Medulla oblongata (tissue), 1 donor: Measurements from ENCODE around the gene MEP1A.
A peak's percentile ranks its signal among the peaks of the same experiment; 100 is the strongest.
"Not testable (repeated sequence)": the region's sequence is repeated elsewhere in the genome, so short reads cannot be mapped to it uniquely, and the experiment has no call there.

Experiments used
- DNase-seq: peaks from one replicate; pipeline ENCODE4 v3.0.0-alpha.2; 2015; ENCODE audit errors: extremely low spot score

The MEP1A gene, protein sequence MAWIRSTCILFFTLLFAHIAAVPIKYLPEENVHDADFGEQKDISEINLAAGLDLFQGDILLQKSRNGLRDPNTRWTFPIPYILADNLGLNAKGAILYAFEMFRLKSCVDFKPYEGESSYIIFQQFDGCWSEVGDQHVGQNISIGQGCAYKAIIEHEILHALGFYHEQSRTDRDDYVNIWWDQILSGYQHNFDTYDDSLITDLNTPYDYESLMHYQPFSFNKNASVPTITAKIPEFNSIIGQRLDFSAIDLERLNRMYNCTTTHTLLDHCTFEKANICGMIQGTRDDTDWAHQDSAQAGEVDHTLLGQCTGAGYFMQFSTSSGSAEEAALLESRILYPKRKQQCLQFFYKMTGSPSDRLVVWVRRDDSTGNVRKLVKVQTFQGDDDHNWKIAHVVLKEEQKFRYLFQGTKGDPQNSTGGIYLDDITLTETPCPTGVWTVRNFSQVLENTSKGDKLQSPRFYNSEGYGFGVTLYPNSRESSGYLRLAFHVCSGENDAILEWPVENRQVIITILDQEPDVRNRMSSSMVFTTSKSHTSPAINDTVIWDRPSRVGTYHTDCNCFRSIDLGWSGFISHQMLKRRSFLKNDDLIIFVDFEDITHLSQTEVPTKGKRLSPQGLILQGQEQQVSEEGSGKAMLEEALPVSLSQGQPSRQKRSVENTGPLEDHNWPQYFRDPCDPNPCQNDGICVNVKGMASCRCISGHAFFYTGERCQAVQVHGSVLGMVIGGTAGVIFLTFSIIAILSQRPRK

DNA sequence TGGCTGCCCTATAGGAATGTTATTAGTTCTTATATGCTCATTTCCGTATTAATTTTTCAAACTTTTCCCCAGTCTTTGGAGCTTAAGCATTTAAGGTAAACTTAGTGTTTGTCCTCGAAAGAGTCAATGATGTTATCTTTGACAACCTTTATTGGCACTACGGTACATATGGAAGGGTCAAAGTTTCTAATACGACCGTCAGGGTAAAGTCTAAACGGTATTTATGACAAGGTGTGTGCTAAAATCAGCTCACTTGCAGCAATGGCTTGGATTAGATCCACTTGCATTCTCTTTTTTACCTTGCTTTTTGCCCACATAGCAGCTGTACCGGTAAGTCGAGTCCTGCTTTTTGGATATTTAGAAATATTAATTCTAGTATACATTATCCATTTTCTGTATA, at the start of gene MEP1A:
Gene MEP1A, plus strand, starts transcription at position 252 of the 400 bp plus-strand sequence. Its CDS starts 10 bp downstream, at position 262.
- DNase-seq: no peak

DNA sequence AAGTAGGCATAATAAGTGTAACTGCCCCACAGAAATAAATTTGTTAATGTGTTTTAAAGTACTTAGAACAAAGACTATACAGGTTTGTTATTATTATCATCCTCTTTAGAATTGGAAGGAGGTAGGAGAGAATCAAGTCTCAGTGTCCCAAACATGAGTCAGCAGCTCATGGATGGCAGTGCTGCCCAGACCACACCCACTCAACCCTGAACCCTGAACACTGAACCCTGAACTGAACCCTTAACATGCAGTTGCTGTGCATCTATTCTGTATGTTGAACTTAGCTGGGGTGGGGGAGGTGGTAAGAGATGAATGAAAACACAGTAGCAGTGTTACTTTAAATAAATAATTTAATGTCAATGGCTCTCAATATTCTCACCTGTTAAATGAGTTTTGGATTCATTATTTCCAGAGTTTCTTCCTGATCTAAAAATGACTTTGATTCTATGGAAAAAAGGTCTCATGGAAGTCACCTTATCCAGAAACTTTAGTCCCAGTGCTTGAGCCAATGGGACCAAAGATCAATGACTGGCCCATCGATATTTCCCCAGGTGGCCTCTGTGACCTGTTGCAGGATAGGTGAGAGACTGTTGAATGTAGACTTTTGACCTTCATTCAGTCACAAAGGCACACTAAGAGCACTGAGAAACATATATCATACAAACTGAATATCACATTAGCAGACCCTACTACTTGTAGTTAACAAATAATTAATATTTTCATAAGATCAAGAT, 49.6 kb upstream of the MEP1A start:
- no peak for DNase-seq

DNA sequence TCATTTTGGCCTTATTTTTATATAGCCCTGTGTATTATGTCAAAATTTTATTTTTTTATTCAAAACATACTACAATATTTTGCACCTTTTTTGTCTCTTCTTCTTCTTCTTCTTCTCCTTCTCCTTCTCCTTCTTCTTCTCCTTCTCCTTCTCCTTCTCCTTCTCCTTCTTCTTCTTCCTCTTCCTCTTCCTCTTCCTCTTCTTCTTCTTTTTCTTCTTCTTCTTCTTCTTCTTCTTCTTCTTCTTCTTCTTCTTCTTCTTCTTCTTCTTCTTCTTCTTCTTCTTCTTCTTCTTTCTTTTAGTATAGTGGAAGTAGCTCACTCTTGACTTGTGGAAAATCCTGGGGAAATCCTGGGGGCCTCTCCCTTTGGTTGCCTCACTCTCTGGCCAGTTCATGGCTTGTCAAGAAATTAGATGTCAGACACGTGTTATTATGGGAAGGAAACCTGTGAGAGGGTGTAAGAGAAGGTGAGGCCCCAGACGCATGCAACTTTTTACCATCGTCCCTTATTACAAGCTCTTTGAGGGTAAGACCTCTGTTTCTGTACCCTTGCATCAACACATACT, 48.9 kb upstream of the MEP1A start:
- DNase-seq: not testable (repeated sequence)

DNA sequence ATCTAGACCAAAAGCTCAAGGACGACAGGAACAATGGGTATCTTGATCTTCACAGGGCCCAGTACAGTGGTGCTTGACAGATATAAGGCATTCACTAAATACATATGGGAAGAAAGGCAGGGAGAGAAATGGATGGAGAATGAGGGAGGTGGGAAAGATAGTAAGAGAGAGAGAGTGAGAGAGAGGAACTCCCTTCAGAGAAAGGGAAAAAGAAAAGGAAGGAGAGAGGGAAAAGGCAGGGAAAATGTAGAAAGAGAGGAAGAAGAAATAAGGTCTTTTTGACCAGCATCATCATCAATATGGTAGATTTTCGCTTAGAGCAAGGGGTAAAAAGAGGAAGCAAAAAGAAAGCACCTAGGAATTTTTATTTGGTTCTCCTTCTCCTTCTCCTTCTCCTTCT, 47.2 kb upstream of the MEP1A start:
- no peak for DNase-seq

DNA sequence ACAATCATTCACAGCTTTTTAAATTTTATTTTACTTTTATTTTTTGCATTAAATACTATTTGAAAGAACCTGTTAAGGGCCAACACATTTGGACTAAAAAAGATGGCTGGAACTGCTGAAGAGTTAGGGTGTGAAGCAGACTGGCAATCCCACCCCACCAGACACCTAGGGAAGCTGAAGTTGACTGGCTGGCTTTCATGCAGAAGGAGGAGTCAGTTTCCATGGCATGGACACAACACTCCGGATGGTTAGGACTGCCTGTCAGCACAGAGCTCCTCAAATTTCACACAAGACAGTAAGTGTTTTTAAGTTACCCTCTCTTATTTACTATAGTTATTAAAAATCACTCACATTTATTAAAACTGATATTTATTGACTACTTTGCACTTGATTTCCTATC, 46.5 kb upstream of the MEP1A start, which contains the start of gene ANKRD66:
Gene ANKRD66, plus strand, starts transcription at position 238 of the 400 bp plus-strand sequence. CDS start 5,016 bp downstream, outside the sequence.
- DNase-seq: no peak

DNA sequence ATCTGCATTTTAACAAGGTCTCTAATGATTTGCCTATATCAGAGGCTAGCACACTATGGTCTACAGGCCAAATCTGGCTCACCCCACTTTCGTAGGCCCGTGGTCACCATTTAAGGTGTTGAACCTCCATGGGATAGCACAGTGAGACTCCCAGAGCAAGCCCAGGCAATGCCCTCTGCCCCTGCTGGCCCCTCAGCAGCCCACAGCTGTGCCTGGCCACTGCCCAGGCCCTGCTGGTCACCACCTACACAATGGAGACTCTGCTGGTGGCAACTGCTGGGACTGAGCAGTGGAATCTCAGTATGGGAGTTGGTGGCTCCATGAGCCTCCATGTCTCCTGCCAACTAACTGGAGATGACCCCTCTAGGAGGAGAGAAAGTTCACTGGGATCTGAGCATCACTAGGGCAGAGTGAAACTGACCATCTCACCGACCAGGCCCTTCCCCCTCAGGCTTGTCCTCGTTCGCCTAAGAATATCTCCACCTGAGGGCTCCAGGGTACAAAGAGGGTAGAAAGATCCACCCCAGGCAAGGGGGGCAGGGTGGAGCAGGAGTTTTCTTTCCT, 44.2 kb upstream of the MEP1A start:
- DNase-seq: no peak

DNA sequence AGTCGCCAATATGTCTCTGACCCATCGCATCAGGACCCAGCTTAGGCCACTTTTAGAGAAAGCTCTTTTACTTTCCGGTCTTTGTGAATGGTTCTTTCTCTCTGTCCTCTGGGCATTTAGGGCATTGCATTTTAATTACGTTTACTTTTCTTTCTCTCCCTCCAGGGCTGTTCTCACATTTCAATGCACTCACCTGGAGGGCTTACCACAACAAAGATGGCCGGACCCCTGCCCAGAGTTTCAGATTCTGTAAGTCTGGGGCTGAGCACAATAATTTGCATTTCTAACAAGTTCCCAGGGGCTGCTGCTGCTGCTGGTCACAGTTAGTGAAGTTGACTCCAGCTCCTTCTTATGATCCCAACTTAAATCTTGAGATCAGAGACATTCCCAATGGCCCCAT, 43.5 kb upstream of the MEP1A start:
- DNase-seq: no peak

DNA sequence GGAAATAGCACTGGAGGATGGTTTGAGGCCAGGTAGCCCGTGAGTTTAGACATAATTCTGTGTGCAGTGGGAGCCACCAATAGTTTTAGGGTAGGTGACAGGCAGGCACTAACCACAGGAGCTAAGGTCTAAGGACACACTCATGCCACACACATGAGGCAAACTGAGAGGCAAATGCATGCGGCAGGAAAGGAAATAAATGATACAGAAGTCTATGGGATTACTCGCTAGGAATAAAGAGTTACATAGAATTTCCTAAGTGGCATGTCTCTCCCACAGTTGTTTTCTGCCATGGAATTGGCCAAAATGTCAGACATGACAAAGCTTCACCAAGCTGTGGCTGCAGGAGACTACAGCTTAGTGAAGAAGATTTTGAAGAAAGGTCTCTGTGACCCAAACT, 41.5 kb upstream of the MEP1A start:
- no peak for DNase-seq

DNA sequence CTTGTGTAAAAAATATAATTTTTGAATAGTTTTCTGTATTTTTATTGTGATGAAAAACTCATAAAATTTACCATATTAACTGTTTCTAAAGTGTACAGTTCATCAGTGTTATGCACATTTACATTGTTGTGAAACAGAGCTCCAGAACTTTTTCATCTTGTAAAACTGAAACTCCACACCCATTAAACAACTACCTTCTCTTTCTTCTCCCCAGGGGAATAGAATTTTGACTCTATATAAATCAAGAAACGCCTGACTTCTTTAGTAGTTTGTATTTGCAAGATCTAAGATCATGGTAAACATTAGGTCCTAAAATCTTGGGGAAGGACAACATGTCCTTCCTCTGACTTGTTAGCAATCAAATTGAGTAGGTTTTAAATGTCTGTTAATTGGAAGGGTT, 37.3 kb upstream of the MEP1A start:
- no peak for DNase-seq

DNA sequence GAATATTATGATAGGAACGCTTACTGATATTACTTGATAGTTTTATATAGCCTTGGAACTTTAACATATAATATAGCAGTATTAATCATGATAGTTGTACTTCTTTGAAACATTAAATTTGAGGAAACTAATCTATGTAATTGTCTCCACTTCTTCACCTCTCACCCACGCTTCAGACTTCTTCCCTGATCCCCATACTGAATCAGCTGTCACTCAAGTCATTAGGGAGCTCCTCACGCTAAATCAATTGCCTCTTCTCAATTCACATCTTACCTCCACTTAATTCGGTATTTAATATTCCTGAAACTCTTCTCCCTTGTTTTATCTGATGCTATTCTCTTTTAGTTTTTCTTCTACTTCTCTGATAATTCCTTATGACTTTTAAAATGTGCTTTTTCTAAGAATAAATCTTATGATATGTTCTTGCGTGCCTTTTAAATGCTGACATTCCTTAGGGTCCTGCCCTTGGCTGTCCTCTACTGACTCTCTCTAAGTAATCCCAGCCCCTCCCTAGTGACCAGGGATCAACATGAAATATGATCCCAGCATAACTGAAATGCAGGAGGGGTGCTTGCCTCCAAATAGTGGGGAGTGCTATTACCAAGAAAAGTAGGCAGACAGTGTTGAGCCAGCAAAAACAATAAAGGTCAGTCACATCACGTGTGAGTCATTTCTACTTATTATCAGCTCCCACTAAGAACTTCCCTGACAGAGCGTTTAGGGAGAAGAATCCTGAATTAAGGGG, 36.5 kb upstream of the MEP1A start:
- no peak for DNase-seq

DNA sequence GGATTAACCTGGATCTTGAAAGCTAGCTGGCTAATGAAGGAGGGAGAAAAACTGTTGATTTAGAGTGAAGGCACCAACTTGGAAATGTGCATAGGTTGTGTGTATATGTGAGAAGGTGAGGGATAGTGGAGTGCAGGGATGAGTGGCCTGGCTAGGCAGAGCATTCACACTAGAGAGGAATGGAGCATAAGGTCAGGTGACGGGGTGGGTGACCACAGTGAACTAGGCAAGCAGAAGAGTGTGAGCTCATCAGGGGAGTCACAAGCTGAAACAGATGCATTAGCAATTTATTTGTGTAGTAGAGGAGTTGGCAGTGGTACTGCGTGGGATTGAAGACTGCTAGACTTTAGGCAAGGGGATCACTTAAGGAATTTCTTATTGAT, 36.0 kb upstream of the MEP1A start:
- DNase-seq: no peak

DNA sequence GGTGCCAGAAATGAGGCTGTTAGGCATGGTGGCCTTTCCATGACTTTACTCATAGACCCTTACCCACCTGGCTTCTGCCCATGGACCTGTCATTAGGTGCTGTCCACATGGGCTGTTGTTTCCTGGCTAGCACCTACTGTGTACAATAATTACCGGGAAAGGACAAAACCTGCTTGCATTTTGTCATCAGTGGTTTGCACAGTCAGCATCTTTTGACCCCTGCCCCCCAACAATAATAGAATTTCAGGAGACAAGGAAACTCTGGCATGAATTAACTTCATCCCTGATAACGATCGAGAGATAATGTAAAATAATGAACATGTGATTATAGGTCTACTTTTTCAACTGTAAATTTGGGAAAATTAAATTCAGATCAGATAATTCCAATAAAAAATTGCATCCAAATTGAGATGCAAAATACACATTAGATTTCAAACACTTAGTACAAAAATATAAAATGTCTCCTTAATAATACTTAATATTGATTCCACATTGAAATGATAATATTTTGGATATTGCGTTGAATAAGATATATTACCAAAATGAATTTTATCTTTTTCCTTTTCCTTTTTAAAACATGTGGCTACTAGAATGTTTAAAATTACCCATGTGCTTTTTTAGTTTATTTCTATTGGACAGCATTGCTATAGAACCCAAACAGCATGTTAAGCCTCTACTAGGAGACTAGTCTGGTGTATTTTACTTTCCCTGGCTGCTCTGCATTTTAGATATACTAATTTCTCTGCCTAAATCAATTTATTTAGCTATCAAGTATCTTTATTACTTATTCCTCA, 34.0 kb upstream of the MEP1A start:
- DNase-seq: no peak

DNA sequence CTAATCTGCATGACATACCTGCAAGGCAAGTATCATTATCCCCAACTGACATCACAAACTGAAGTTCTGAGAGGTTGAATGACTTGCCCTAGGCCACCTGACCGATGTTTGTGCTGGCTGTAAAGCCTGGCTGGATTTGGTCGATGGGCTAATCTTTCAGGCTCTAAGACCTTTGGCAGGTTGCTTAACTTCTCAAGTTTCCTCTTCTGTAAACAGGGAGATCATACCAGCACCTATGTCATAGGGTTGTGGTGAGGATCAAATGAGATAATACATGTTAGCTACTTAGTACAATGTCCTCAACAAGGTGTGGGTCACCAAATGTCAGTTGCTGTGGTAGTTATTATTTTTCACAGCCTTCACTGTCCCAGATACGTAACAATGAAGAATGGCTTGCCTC, 32.3 kb upstream of the MEP1A start:
- no peak for DNase-seq

DNA sequence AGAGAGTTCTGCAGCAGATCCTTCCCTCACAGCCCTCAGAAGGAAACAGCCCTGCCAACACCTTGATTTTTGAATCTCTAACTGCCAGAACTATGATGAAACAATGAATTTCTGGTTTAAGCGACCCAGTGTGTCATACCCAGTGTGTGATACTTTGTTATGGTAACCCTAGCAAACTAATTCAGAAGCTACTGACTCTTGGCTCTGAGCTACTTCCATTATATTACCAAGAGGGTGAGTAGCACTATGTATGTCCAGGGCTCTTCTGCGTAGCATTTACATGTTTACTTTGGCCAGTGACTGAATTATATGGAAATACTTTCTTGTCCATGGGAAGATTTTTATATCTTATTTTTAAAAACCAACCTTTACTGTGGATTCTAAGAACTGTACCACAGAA, 29.7 kb upstream of the MEP1A start:
- DNase-seq: no peak

DNA sequence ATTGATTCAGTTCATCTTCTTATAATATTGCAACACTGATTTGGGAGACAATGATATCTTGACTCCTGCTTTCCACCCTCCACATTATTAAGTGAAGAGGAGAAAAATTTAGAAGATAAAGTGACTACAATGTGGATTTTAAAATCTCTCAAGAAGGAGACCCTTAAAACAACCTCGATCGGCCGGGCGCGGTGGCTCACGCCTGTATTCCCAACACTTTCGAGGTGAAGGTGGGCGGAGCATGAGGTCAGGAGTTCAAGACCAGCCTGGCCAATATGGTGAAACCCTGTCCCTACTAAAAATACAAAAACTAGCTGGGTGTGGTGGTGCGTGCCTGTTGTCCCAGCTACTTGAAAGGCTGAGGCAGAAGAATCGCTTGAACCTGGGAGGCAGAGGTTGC, 28.9 kb upstream of the MEP1A start:
- DNase-seq: not testable (repeated sequence)

DNA sequence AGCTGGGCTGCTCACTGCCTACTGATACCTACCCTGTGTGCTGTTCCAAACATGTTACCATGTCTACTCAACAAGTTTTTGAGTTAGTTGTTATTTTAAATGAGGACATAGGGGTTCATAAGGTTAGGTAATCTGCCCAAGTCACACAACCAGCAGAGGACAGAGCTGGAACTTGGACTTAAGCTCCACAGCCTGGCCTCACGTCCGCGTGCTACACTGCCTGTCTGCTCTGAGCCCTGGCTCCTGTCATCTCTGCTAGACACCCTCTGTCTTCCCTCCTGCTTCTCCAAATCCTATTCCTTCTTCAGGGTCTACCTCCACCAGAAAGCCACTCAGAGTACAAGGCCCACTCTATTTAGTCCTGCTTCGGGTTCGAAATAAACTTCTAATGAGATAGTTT, 28.2 kb upstream of the MEP1A start:
- DNase-seq: no peak

DNA sequence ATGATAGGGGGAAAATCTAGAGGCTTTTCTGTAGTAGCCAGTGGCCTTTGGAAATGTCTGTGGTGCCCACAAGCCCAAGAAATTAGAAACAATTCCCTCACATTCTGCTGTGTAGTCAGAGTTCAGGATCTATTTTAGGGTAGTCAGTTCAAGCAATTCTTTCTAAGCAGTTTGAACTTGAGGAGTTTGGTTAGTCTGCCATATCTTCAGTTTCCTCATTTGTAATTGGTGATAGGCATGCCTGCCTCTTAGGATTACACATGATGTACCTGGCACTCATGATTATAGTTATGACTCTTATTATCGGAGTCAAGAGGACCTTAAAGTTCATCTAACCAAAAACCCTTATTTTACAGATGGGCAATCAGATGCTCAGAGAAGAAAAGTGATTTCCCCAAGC, 21.2 kb upstream of the MEP1A start:
- peak; percentile 46 for DNase-seq

DNA sequence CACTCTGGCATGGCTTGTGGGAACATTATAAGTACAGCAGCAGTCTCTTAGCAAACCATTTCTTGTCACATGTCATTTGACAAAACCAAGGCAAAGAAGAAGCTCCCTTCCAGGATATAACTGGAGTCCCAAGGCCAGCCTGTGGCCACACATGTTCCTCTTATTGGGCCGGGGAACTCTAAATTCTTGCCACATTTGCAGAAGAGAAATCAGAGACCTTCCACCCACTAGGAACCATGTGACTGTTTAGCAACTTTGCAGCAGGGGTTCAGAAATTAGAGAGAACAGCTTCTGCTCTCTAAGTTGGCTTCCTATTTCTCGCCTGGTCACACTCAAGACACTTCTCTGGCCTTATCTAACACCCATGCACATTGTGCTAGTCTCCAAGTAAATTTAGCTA, 20.4 kb upstream of the MEP1A start:
- DNase-seq: peak; percentile 92

DNA sequence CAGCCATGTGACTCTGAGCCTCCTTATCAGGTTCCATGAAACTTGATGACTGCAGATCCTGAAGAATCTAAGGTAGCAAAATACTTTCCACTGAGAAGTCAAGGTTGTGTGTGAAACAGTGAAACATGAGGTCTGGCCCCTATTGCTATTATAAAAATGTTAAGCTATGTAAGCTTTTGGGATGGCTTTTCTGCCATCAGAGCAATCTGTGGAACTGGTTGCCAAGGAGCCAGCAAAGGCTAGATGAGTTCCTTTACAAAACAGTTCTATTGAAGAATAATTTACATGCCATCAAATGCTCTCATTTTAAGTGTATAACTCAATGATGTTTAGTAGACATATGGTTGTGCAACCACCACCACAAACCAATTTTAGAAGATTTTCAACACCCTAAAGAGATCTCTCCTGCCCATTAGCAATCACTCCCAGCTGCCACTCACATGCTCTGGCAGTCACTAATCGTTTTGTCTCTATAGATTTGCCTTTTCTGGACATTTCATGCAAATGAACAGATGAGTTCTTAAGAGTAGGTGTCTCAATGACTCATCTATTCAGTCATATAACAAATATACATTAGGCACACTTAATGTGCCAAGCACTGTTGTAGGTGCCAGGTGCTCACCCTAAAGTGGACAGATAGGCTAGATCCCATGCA, 19.9 kb upstream of the MEP1A start:
- no peak for DNase-seq

DNA sequence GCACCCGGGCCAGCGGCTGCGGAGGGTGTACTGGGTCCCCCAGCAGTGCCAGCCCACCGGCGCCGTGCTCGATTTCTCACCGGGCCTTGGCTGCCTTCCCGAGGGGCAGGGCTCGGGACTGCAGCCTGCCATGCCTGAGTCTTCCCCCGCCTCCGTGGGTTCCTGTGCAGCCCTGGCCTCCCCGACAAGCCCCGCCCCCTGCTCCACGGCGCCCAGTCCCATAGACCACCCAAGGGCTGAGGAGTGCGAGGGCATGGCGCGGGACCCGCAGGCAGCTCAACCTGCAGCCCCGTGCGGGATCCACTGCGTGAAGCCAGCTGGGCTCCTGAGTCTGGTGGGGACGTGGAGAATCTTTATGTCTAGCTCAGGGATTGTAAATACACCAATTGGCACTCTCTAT, 18.5 kb upstream of the MEP1A start:
- DNase-seq: not testable (repeated sequence)
